GM18517 (cell line): ENCODE measurements around the gene MFAP4.

Experiments used
- ATAC-seq: cut with Tn5 transposase; IDR thresholded peaks from one replicate; pipeline ENCODE4 v1.9.1; 2021; ENCODE audit warnings: mild to moderate bottlenecking, moderate library complexity; ENCODE audit not compliant: unreplicated experiment

MFAP4 gene

GRCh38 chr17:19336938-19337711, 49.9 kb downstream of the MFAP4 start:
- ATAC-seq, result no peak

- ATAC-seq, result no peak
Measured at GRCh38 chr17:19335951-19336631, 50.9 kb downstream of the MFAP4 start.

GRCh38 chr17:19334331-19334730, 52.7 kb downstream of the MFAP4 start:
- ATAC-seq, result no peak

GRCh38 chr17:19333736-19334290, 53.2 kb downstream of the MFAP4 start:
- ATAC-seq, result no peak
